Measurements from ENCODE around the gene CFAP77.

DNA sequence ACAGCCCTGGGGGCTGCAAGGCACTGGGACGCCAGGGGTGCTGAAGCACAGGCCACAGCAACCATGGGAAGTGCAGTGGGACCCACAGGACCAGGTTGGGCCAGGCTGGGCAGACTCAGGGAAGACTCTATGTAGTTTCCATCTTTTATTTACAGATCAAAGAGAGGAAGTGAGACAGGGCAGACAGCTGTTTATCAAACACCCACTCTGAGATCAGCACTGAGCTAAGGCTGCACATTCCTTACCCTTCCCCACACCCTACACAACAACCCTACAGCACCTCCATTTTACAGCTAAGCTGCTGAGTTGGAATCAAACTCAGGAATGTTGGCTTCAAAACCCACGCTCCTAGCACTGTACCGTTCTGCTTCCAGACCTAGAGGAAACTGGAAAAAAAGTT, 192.2 kb downstream of the CFAP77 start:
- TF ChIP-seq POLR2AphosphoS5 (IDR thresholded peaks at IDR 0.05) = no peak
- TF ChIP-seq, protein P1, sequence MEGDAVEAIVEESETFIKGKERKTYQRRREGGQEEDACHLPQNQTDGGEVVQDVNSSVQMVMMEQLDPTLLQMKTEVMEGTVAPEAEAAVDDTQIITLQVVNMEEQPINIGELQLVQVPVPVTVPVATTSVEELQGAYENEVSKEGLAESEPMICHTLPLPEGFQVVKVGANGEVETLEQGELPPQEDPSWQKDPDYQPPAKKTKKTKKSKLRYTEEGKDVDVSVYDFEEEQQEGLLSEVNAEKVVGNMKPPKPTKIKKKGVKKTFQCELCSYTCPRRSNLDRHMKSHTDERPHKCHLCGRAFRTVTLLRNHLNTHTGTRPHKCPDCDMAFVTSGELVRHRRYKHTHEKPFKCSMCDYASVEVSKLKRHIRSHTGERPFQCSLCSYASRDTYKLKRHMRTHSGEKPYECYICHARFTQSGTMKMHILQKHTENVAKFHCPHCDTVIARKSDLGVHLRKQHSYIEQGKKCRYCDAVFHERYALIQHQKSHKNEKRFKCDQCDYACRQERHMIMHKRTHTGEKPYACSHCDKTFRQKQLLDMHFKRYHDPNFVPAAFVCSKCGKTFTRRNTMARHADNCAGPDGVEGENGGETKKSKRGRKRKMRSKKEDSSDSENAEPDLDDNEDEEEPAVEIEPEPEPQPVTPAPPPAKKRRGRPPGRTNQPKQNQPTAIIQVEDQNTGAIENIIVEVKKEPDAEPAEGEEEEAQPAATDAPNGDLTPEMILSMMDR (IDR thresholded peaks at IDR 0.05; ENCODE audit: poor library complexity, severe bottlenecking) = no peak
- TF ChIP-seq EZH2 (IDR thresholded peaks at IDR 0.05; ENCODE audit: borderline replicate concordance, insufficient read depth, low read length, poor library complexity, severe bottlenecking) = no peak
- no peak for TF ChIP-seq RAD21 (conservative IDR thresholded peaks at IDR 0.05)
